Muscle of back (tissue), 11 donors: ENCODE measurements around the gene OR2D2. TPM values are rescaled to one million over a fixed set of nuclear protein-coding genes. Genes with fewer than 3 reads are reported as not detected.
"Not testable (repeated sequence)": the region's sequence is repeated elsewhere in the genome, so short reads cannot be mapped to it uniquely, and the experiment has no call there.

ENCODE experiments used
- DNase-seq, 3 donors: peaks; one replicate each; pipeline versions ENCODE4 v3.0.0 to v3.0.0-alpha.2; 2013
- polyA plus RNA-seq, 10 donors: library from polyadenylated mRNA; unstranded; fragments of 120-200 nt; gene quantifications; one replicate each; pipeline ENCODE4 v1.2.1, GENCODE V29; 2013; ENCODE audit not compliant: insufficient read length in 10 of 10

Gene OR2D2
- polyA plus RNA-seq, 10 donors, result not detected

DNA sequence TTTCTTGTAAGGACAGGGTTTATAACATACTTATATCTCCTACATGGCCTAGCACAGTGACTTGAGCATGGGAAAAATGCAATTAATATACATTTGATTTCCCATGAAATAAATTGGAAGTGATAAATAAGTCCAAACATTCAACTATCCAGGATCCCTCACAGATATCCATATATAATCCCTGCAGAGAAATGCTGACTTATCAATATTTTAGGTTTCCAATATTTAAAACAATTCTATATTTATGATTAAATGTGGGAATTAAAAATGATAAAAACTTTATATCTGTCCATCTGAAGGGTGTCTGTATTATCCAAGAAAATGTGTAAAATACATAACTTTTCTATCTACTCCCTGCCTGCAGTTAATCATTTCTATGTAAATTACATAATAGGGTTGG, 9.5 kb downstream of the OR2D2 start:
- no peak for DNase-seq

DNA sequence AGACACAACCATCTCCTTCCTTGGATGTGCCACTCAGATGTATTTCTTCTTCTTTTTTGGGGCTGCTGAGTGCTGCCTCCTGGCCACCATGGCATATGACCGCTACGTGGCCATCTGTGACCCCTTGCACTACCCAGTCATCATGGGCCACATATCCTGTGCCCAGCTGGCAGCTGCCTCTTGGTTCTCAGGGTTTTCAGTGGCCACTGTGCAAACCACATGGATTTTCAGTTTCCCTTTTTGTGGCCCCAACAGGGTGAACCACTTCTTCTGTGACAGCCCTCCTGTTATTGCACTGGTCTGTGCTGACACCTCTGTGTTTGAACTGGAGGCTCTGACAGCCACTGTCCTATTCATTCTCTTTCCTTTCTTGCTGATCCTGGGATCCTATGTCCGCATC, 15.4 kb downstream of the OR2D2 start:
- no peak for DNase-seq

GRCh38 chr11:6876325-6876724, 16.0 kb downstream of the OR2D2 start, which contains the start of gene OR10A4:
OR10A4 (plus strand) TSS chr11:6876625; CDS start chr11:6876648, 23 bp downstream.
- DNase-seq, result no peak

GRCh38 chr11:6875761-6876160, 16.5 kb downstream of the OR2D2 start:
- no peak for DNase-seq

- no peak for DNase-seq
These were observed 21.0 kb downstream of the OR2D2 start for GRCh38 chr11:6871278-6871677.

- DNase-seq, result no peak
These were observed 27.9 kb downstream of the OR2D2 start for GRCh38 chr11:6864438-6864837.

DNA sequence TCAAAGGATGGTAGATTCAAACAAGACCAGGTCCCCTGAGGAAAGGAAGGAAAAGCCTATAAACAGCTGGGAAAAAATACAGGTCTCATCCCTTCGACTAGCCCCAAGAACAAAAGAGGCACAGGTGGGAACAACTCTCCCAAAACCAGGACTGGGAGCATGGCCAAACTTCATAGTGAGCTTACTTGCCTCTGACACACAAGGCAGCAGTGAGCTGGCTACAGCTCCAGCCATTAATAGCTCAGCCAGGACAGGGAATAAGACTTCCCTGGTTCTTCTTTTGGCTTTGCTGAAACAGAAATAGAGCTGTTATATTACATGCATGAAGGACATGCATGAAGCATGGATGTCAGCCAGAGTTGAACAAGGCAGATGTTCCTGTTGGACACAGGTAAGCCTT, 29.3 kb downstream of the OR2D2 start, which contains the start of gene OR10A2:
OR10A2 (plus strand) TSS at position 97 of the 400 bp plus-strand sequence. CDS start 6,698 bp downstream, outside the sequence.
- DNase-seq, result peak in 1 of 3 donors; percentile 10

DNA sequence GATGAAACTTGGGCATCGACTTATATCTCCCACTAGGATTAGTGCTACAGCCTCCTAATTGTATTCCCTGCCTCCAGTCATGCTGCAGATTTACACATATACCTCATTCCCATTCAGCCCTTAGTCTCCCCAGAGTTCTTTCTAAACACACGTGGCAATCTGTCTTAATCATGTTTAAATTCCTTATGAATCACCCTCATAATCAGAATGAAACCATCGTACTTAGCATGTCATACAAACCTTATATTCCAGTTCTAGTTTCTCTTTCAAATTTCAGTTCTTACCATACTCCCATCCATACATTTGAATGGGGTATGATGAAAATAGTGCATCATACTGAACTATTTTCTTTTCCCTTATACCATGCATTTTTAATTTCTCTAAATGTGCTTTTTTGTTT, 35.4 kb downstream of the OR2D2 start:
- no peak for DNase-seq

GRCh38 chr11:6855971-6856541, 36.2 kb downstream of the OR2D2 start:
- no peak for DNase-seq

GRCh38 chr11:6854801-6855200, 37.5 kb downstream of the OR2D2 start:
- DNase-seq, result not testable (repeated sequence)

GRCh38 chr11:6850526-6850925, 41.8 kb downstream of the OR2D2 start:
- DNase-seq, result no peak

DNA sequence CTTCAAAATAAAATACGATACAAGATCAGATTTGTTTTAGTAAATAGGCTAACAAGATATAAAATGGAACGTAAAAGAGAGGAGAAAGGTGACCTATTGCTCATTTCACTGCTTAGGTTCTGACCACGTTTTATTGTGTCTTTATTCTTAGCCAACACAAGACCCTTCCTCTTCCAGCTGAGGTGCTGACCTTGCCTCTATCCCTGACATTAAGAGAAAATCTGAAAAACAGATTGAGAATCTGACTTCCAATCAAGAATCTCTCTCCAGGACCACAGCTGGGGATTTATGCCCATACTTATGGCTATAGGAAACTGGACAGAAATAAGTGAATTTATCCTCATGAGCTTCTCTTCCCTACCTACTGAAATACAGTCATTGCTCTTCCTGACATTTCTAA, 46.9 kb downstream of the OR2D2 start, which contains the start of gene OR10A5:
OR10A5 (plus strand) TSS at position 301 of the 400 bp plus-strand sequence; CDS start at position 301, 0 bp downstream.
- DNase-seq, result no peak

GRCh38 chr11:6844356-6844755, 47.9 kb downstream of the OR2D2 start:
- DNase-seq, result no peak

- DNase-seq, result no peak
These were observed 48.6 kb downstream of the OR2D2 start for GRCh38 chr11:6843670-6844069.

DNA sequence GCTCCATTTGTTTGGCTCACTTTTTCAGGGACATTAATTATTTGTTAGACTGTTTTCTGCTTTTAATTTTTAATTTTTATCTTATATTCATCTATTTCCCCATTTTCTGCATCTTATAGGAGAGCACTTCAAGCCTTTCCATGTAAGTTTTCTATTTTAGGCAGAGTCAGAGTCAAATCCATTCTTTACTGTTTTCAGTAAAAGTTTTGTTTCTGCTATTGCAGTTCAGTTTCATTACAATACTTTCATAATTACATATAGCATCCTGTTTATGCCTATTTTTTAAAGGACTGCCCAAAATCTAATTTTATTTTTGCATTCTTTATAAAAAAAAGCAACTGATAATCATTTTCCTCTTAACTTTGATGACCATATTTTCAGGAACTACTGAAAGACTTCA, 50.6 kb downstream of the OR2D2 start:
- no peak for DNase-seq

Other genes with a start within 250 kb of the OR2D2 start
- gene DCHS1, start 236.7 kb downstream of the OR2D2 start, polyA plus RNA-seq, result 10 to 100 TPM; 36.7 to 66.6 (median 43.7) TPM
- 10 to 100 TPM; 54.3 to 79.9 (median 59.9) TPM for gene MRPL17, start 209.2 kb downstream of the OR2D2 start, polyA plus RNA-seq
- gene OR2AG2, start 120.5 kb downstream of the OR2D2 start, polyA plus RNA-seq, result under 1 TPM in 2 of 10 donors, not detected in 8; 0.09 to 0.16 TPM
- under 1 TPM in 2 of 10 donors, not detected in 8; 0.04 to 0.10 TPM for gene OR2AG1, start 109.5 kb downstream of the OR2D2 start, polyA plus RNA-seq
- not detected for gene OR6A2, start 92.8 kb downstream of the OR2D2 start, polyA plus RNA-seq
- gene OR10A5, start 46.8 kb downstream of the OR2D2 start, polyA plus RNA-seq, result not detected
- not detected for gene OR10A2, start 29.4 kb downstream of the OR2D2 start, polyA plus RNA-seq
- not detected for gene OR10A4, start 15.9 kb downstream of the OR2D2 start, polyA plus RNA-seq
- not detected for gene OR2D3, start 28.5 kb upstream of the OR2D2 start, polyA plus RNA-seq
- gene ZNF215, start 33.9 kb upstream of the OR2D2 start, polyA plus RNA-seq, result 1 to 10 TPM in 3 of 10 donors, under 1 TPM in 7; 0.55 to 1.7 (median 0.97) TPM
- gene ZNF214, start 127.8 kb upstream of the OR2D2 start, polyA plus RNA-seq, result 1 to 10 TPM; 1.3 to 3.0 (median 2.3) TPM
- gene NLRP14, start 128.0 kb upstream of the OR2D2 start, polyA plus RNA-seq, result under 1 TPM in 9 of 10 donors, not detected in 1; 0.03 to 0.14 (median 0.08) TPM
- not detected for gene RBMXL2, start 196.5 kb upstream of the OR2D2 start, polyA plus RNA-seq